Neural crest cell (in vitro differentiated cells): ENCODE measurements around the gene PRR33. TPM values are rescaled to one million over a fixed set of nuclear protein-coding genes. Genes with fewer than 3 reads are reported as not detected.

Experiments
- DNase-seq: peaks from one replicate; pipeline ENCODE4 v3.0.0; 2021; ENCODE audit warnings: low read depth, mixed read lengths, low spot score
- H3K27ac Mint-ChIP-seq: one replicate; pipeline ENCODE4 v1.8.0; 2021; ENCODE audit warnings: mild to moderate bottlenecking, mixed read lengths; ENCODE audit not compliant: unreplicated experiment
- H3K27me3 Mint-ChIP-seq: 2 replicates; pipeline ENCODE4 v1.8.0; 2021; ENCODE audit warnings: low read depth, mild to moderate bottlenecking, mixed read lengths
- H3K36me3 Mint-ChIP-seq: 2 replicates; pipeline ENCODE4 v1.8.0; 2021; ENCODE audit warnings: low read depth, mild to moderate bottlenecking, mixed read lengths
- H3K4me1 Mint-ChIP-seq: 2 replicates; pipeline ENCODE4 v1.8.0; 2021; ENCODE audit warnings: mixed read lengths
- H3K4me3 Mint-ChIP-seq: one replicate; pipeline ENCODE4 v1.8.0; 2021; ENCODE audit warnings: mild to moderate bottlenecking, mixed read lengths
- H3K9me3 Mint-ChIP-seq: 2 replicates; pipeline ENCODE4 v1.8.0; 2021; ENCODE audit warnings: mixed read lengths
- CTCF ChIP-seq: fragments of 200-600 bp; sonication (generic); conservative IDR thresholded peaks from 2 replicates; pipeline ENCODE4 v1.5.0; 2021; ENCODE audit warnings: antibody characterized with exemption, mild to moderate bottlenecking
- total RNA-seq: library from RNA; stranded (reverse); gene quantifications from 2 replicates; pipeline ENCODE4 v1.2.1, GENCODE V29; 2021

Gene PRR33
- total RNA-seq, 1 donor from 2014 or later = not detected

GRCh38 chr11:1896468-1896867, 4.8 kb upstream of the PRR33 start:
- Mint-ChIP-seq H3K4me3 (no peak overlapping the region), H3K36me3 (no peaks in the 10 kb centered on the region), H3K27me3 (peaks cover 1% of the 10 kb centered on the region)

DNA sequence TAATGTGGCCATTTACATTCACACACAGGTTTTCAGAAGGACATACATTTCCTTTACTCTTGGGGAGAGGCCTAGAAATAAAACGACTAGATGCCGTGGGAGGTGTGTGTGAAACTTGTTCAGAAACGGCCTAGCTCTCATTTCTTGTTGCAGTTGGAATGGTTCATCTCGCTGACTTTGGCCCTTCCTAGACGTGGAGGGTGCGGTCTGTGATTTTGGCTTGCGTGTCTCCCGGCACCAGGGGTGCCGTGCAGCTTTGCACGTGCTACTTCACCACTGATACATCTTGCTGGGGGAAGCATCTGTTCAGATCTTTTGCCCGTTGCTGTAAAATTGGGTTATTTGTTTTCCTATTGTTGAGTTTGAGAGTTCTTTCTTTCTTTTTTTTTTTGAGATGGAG, 3.1 kb upstream of the PRR33 start:
- H3K9me3 Mint-ChIP-seq = peaks cover 3% of the 10 kb centered on the region
- H3K36me3 Mint-ChIP-seq = no peaks in the 10 kb centered on the region
- no peaks in the 10 kb centered on the region for H3K27me3 Mint-ChIP-seq
- no peak for DNase-seq
- no peak overlapping the region for H3K27ac Mint-ChIP-seq
- no peak for TF ChIP-seq CTCF
- no peak overlapping the region for H3K4me3 Mint-ChIP-seq
- H3K4me1 Mint-ChIP-seq = no peaks in the 10 kb centered on the region

More at GRCh38 chr11:1896468-1896867, 4.8 kb upstream of the PRR33 start:
- H3K27ac Mint-ChIP-seq = no peak overlapping the region
- DNase-seq = no peak
- no peak for TF ChIP-seq CTCF
- no peaks in the 10 kb centered on the region for H3K4me1 Mint-ChIP-seq
- peaks cover 3% of the 10 kb centered on the region for H3K9me3 Mint-ChIP-seq

DNA sequence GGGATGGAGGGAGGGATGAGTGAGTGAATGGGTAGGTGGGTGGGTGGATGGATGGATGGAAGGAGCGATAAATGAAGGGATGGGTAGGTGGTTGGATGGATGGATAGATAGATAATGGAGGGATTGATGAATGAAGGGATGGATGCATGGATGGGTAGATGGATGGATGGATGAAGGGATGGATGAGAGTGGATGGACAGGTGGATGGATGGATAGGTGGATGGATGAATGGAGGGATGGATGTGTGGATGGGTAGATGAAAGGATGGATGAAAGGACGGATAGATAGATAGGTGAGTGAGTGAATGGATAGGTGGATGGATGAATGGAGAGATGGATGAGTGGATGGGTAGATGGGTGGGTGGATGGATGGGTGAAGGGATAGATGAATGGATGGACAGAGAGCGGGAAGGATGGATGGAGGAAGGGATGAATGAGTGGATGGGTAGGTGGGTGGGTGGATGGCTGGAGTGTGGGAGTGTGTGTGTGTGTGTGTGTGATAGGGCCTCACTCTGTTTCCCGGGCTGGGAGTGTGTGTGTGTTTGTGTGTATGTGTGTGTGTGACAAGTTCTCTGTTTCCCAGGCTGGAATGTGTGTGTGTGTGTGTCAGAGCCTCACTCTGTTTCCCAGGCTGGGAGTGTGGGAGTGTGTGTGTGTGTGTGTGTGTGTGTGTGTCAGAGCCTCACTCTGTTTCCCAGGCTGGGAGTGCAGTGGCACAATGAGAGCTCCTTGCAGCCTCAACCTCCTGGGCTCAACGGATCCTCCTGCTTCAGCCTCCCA, 2.1 kb upstream of the PRR33 start:
- no peak for TF ChIP-seq CTCF
- no peak overlapping the region for H3K27ac Mint-ChIP-seq
- H3K4me1 Mint-ChIP-seq = no peaks in the 10 kb centered on the region
- H3K36me3 Mint-ChIP-seq = no peaks in the 10 kb centered on the region
- no peak overlapping the region for H3K4me3 Mint-ChIP-seq
- peaks cover 3% of the 10 kb centered on the region for H3K9me3 Mint-ChIP-seq
- no peaks in the 10 kb centered on the region for H3K27me3 Mint-ChIP-seq
- no peak for DNase-seq

- no peak for DNase-seq
- Mint-ChIP-seq H3K36me3 (no peaks in the 10 kb centered on the region), H3K9me3 (peaks cover 3% of the 10 kb centered on the region), H3K4me1 (no peaks in the 10 kb centered on the region), H3K4me3 (no peak overlapping the region), H3K27me3 (no peaks in the 10 kb centered on the region), H3K27ac (no peak overlapping the region)
- no peak for TF ChIP-seq CTCF
These were observed 863 bp upstream of the PRR33 start for GRCh38 chr11:1892558-1892957.

GRCh38 chr11:1892116-1892515, 421 bp upstream of the PRR33 start:
- Mint-ChIP-seq H3K27ac (no peak overlapping the region), H3K9me3 (peaks cover 3% of the 10 kb centered on the region), H3K4me1 (no peaks in the 10 kb centered on the region), H3K36me3 (no peaks in the 10 kb centered on the region), H3K4me3 (no peak overlapping the region), H3K27me3 (no peaks in the 10 kb centered on the region)
- no peak for DNase-seq
- TF ChIP-seq CTCF = no peak
